HepG2 (cell line): ENCODE data around the gene LYSMD3. TPM values are rescaled to one million over a fixed set of nuclear protein-coding genes. Genes with fewer than 3 reads are reported as not detected.

ENCODE experiments used
- ATM ChIP-seq: fragments of 450-650 bp; IDR thresholded peaks from 2 replicates; pipeline ENCODE4 v1.7.1; 2017; ENCODE audit warnings: mild to moderate bottlenecking, borderline replicate concordance
- CBX2 ChIP-seq, 2 experiments: fragments of 200-600 bp in 1 of 2; sonication (generic); formaldehyde crosslinking in 1 of 2; IDR thresholded peaks; 2 replicates each; pipeline versions ENCODE4 v1.7.0 to v1.8.1; 2018 to 2022; ENCODE audit warnings: low read depth in 2 of 2, low read length in 1 of 2, mild to moderate bottlenecking in 1 of 2, missing genetic modification reagents in 1 of 2
- CREM ChIP-seq, 2 experiments: sonication (generic) in 1 of 2; formaldehyde crosslinking in 1 of 2; IDR thresholded peaks; 2 replicates each; pipeline versions ENCODE4 v1.4.0 to v1.6.1; 2016 to 2020; ENCODE audit warnings: antibody characterized with exemption in 1 of 2, mild to moderate bottlenecking in 1 of 2, missing genetic modification reagents in 1 of 2
- ESRRA ChIP-seq: sonication (generic); formaldehyde crosslinking; IDR thresholded peaks from 2 replicates; pipeline ENCODE4 v1.5.1; 2020; ENCODE audit warnings: mild to moderate bottlenecking, low read depth, missing genetic modification reagents
- GLI4 ChIP-seq: sonication (generic); formaldehyde crosslinking; IDR thresholded peaks from 2 replicates; pipeline ENCODE4 v1.5.1; 2020; ENCODE audit warnings: missing genetic modification reagents, mild to moderate bottlenecking, moderate library complexity, borderline replicate concordance
- HHEX ChIP-seq: IDR thresholded peaks from 2 replicates; pipeline ENCODE4 v1.6.1; 2016; ENCODE audit warnings: control low read depth
- IKZF1 ChIP-seq: fragments of 450-650 bp; IDR thresholded peaks from 2 replicates; pipeline ENCODE4 v1.7.1; 2016
- MBNL3 ChIP-seq: fragments of 250-450 bp; sonication (Bioruptor Pico); conservative IDR thresholded peaks from 2 replicates; pipeline ENCODE4 v1.8.0; 2022; ENCODE audit warnings: mild to moderate bottlenecking, inconsistent platforms
- RFX5 ChIP-seq: IDR thresholded peaks from 2 replicates; pipeline ENCODE4 v1.6.1; 2011; ENCODE audit warnings: low read depth, low read length, improper control_type of control experiment
- SETDB1 ChIP-seq: sonication (generic); formaldehyde crosslinking; IDR thresholded peaks from 2 replicates; pipeline ENCODE4 v1.5.1; 2020; ENCODE audit warnings: missing genetic modification reagents, mild to moderate bottlenecking, borderline replicate concordance
- TCF7L2 ChIP-seq: IDR thresholded peaks from 2 replicates; pipeline ENCODE4 v1.6.1; 2011; ENCODE audit warnings: mild to moderate bottlenecking, low read depth, low read length, moderate library complexity
- ZC3H4 ChIP-seq: sonication (generic); formaldehyde crosslinking; IDR thresholded peaks from 2 replicates; pipeline ENCODE4 v1.4.0; 2020; ENCODE audit warnings: missing genetic modification reagents, borderline replicate concordance
- ZNF180 ChIP-seq: sonication (generic); formaldehyde crosslinking; IDR thresholded peaks from 2 replicates; pipeline ENCODE4 v1.4.0; 2020; ENCODE audit warnings: low read depth, missing genetic modification reagents, borderline replicate concordance
- ZNF33B ChIP-seq: sonication (generic); formaldehyde crosslinking; IDR thresholded peaks from 2 replicates; pipeline ENCODE4 v1.5.1; 2020; ENCODE audit warnings: mild to moderate bottlenecking, missing genetic modification reagents
- ZNF484 ChIP-seq: sonication (generic); formaldehyde crosslinking; IDR thresholded peaks from 2 replicates; pipeline ENCODE4 v1.5.1; 2020; ENCODE audit warnings: mild to moderate bottlenecking, low read depth, missing genetic modification reagents, borderline replicate concordance
- ZNF567 ChIP-seq: sonication (generic); formaldehyde crosslinking; IDR thresholded peaks from 2 replicates; pipeline ENCODE4 v1.8.1; 2023; ENCODE audit warnings: mild to moderate bottlenecking, missing genetic modification reagents, borderline replicate concordance
- ZNF703 ChIP-seq: sonication (generic); formaldehyde crosslinking; IDR thresholded peaks from 2 replicates; pipeline ENCODE4 v1.5.1; 2020; ENCODE audit warnings: missing genetic modification reagents, mild to moderate bottlenecking, moderate library complexity, borderline replicate concordance
- ZNF724P ChIP-seq: sonication (generic); formaldehyde crosslinking; IDR thresholded peaks from 2 replicates; pipeline ENCODE4 v1.8.0; 2022; ENCODE audit warnings: missing genetic modification reagents, borderline replicate concordance
- polyA plus RNA-seq, 8 experiments: library from polyadenylated mRNA; depleted of rRNA in 3 of 8; stranded (reverse) in 7 of 8; unstranded in 1 of 8; fragments of >200 nt; fragmentation: Illumina TruSeq in 4 of 8; extraction: Trizol in 4 of 8; gene quantifications; 2 replicates each; pipeline versions ENCODE4 v1.2.1 to v1.2.3, GENCODE V29; 2011 to 2016; ENCODE audit warnings: low read depth in 4 of 8, missing spikeins in 1 of 8, mixed read lengths in 1 of 8; ENCODE audit not compliant: insufficient read depth in 1 of 8
- total RNA-seq, 5 experiments: library from RNA; depleted of rRNA; stranded (reverse); fragments of >200 nt; fragmentation: Illumina TruSeq; extraction: Trizol; gene quantifications; 2 replicates each; pipeline ENCODE4 v1.2.3, GENCODE V29; 2016; ENCODE audit warnings: low read depth in 1 of 5
- TF ChIP-seq, protein P1 (sequence below): sonication (generic); IDR thresholded peaks from 2 replicates; pipeline ENCODE4 v1.6.1; 2016; ENCODE audit warnings: low read depth, borderline replicate concordance
- TF ChIP-seq, protein P2 (sequence below): sonication (generic); formaldehyde crosslinking; IDR thresholded peaks from 2 replicates; pipeline ENCODE4 v1.5.0; 2020; ENCODE audit warnings: mild to moderate bottlenecking, missing genetic modification reagents
- TF ChIP-seq, protein P3 (sequence below): IDR thresholded peaks from 2 replicates; pipeline ENCODE4 v1.6.1; 2016
- TF ChIP-seq, protein P4 (sequence below): sonication (generic); formaldehyde crosslinking; IDR thresholded peaks from 2 replicates; pipeline ENCODE4 v1.5.1; 2020; ENCODE audit warnings: mild to moderate bottlenecking, missing genetic modification reagents, moderate library complexity

The LYSMD3 gene
- total and polyA plus RNA-seq, 2 of the 13 experiments (the other 11 are each of a cell fraction or from before 2014, with no cell fraction given) = 9.1 to 13.8 TPM

DNA sequence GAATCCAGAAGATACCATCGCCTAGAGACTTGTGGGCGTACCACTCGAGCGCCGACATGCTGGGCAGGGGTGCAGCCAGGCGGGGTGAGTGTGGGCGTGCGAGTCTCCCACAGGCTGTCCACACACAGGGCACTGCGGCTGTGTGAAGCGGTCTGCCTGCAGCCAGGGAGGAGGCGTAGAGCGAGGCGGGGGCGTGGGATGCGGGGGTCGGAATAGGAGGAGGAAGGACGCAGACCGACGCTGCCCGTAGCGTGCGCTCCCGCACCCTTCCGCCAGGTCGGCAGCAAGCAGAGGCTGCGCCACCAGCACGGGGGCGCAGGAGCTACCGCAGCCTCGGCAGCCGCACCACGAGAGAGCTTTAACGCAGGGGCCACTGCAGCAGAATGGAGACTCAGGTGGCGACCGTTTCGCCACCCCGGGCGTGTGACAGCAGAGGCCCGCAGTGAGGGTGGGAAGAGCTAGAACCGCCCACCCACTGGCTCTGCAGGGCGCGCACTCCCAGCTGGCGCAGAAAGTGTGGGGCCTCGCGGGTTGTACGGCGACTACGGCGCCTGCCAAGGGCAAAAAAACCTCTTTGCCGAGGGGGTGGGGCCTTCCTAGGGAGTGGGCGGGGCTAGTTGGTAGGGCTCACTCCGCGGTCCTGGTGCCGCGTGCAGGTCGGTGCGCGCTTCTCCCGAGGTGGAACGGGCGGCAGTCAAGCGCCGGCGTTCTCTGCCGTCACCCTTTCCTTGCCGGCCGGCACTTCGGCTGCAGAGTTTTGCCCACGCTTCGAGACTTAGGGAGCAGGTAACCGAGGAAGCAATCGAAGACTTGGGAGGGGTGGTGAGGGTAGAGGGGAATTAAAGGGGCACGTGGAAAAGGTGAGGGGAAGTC, 54.9 kb downstream of the LYSMD3 start, which contains the start of the genes MBLAC2 and POLR3G (continued):
- TF ChIP-seq, protein P1, sequence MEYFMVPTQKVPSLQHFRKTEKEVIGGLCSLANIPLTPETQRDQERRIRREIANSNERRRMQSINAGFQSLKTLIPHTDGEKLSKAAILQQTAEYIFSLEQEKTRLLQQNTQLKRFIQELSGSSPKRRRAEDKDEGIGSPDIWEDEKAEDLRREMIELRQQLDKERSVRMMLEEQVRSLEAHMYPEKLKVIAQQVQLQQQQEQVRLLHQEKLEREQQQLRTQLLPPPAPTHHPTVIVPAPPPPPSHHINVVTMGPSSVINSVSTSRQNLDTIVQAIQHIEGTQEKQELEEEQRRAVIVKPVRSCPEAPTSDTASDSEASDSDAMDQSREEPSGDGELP = peak; percentile 97
- TF ChIP-seq ZNF703 (CRISPR knock-in tag) (no peak; the same call in 1 of the 2 replicates), MBNL3 (no peak), ZNF484 (CRISPR knock-in tag) (peak; percentile 81; the same call in 1 of the 2 replicates), ZNF567 (no peak), GLI4 (CRISPR knock-in tag) (no peak; the same call in 1 of the 2 replicates), ZNF180 (CRISPR knock-in tag) (no peak), ZNF33B (CRISPR knock-in tag) (peak; percentile 91; the same call in 1 of the 2 replicates), CREM (IDR thresholded peaks at IDR 0.05) (peak; percentile 52; the same call in 1 of the 2 replicates), CREM (CRISPR knock-in tag; IDR thresholded peaks at IDR 0.05) (no peak), CBX2 (IDR thresholded peaks at IDR 0.05; ENCODE audit: low read depth, low read length) (no peak), CBX2 (CRISPR knock-in tag; IDR thresholded peaks at IDR 0.05; ENCODE audit: low read depth) (no peak), ATM (no peak), ESRRA (CRISPR knock-in tag) (peak; percentile 67; the same call in 1 of the 2 replicates), RFX5 (no peak), SETDB1 (CRISPR knock-in tag) (peak; percentile 51; the same call in 1 of the 2 replicates), ZC3H4 (CRISPR knock-in tag) (no peak), TCF7L2 (no peak), HHEX (CRISPR knock-in tag) (no peak), ZNF724P (no peak), IKZF1 (no peak)
- TF ChIP-seq, protein P2, sequence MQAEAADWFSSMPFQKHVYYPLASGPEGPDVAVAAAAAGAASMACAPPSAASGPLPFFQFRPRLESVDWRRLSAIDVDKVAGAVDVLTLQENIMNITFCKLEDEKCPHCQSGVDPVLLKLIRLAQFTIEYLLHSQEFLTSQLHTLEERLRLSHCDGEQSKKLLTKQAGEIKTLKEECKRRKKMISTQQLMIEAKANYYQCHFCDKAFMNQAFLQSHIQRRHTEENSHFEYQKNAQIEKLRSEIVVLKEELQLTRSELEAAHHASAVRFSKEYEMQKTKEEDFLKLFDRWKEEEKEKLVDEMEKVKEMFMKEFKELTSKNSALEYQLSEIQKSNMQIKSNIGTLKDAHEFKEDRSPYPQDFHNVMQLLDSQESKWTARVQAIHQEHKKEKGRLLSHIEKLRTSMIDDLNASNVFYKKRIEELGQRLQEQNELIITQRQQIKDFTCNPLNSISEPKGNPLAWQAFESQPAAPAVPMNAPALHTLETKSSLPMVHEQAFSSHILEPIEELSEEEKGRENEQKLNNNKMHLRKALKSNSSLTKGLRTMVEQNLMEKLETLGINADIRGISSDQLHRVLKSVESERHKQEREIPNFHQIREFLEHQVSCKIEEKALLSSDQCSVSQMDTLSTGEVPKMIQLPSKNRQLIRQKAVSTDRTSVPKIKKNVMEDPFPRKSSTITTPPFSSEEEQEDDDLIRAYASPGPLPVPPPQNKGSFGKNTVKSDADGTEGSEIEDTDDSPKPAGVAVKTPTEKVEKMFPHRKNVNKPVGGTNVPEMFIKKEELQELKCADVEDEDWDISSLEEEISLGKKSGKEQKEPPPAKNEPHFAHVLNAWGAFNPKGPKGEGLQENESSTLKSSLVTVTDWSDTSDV (CRISPR knock-in tag) = peak; percentile 20; the same call in 1 of the 2 replicates
- TF ChIP-seq, protein P3, sequence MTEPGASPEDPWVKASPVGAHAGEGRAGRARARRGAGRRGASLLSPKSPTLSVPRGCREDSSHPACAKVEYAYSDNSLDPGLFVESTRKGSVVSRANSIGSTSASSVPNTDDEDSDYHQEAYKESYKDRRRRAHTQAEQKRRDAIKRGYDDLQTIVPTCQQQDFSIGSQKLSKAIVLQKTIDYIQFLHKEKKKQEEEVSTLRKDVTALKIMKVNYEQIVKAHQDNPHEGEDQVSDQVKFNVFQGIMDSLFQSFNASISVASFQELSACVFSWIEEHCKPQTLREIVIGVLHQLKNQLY (CRISPR knock-in tag) = no peak
- TF ChIP-seq, protein P4, sequence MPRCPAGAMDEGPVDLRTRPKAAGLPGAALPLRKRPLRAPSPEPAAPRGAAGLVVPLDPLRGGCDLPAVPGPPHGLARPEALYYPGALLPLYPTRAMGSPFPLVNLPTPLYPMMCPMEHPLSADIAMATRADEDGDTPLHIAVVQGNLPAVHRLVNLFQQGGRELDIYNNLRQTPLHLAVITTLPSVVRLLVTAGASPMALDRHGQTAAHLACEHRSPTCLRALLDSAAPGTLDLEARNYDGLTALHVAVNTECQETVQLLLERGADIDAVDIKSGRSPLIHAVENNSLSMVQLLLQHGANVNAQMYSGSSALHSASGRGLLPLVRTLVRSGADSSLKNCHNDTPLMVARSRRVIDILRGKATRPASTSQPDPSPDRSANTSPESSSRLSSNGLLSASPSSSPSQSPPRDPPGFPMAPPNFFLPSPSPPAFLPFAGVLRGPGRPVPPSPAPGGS (CRISPR knock-in tag) = peak; percentile 78; the same call in 1 of the 2 replicates
